Measurements from ENCODE around the gene TTC39C. TPM values are rescaled to one million over a fixed set of nuclear protein-coding genes. Genes with fewer than 3 reads are reported as not detected.

Gene TTC39C
- 25.9 TPM for polyA plus RNA-seq (2013)

DNA sequence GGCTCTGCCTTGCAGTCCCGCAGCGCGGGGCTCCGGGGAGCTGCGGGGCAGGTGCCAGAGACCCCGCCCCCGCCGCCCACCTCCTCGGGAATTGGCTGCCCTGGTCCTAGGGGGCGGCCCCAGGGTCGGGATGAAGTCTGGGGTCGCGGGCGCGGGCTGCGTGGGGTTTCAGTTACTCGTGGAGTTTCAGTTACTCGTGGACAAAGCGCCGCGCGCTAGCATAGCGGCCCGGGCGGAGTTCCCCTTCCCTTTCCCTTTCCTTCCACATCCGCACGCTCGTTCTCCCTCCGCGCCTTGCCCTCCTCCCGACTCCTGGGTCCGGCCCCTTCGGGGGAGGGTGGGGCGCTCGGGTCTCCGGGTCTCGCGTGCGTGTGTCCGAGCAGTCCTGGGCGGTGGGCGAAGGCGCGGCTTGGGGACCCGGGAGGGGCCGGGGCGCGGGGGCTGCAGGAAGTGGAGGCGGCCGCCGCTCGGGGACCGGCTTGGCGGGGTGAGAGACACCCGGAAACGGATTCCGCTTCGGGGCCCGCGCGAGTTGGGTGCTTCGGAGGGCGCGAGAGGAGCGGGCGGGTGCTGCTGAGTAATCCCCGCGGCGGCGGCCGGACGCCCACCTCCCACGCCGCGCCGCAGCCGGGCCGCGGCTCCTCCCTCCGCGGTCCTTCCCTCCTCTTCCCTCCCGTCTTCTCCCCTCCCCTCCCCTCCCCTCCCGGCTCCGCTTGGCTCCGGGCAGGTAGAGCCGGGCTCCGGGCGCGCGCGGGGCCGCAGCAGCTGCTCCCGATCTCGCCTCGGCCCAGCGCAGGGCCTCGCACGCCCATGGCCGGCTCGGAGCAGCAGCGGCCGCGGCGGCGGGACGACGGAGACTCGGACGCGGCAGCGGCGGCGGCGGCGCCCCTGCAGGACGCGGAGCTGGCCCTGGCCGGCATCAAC lies at the start of gene TTC39C:
TTC39C (plus strand) TSS at position 693 of the 924 bp plus-strand sequence; CDS start at position 811, 118 bp downstream.
- DNase-seq = peak; percentile 45 to 77 (median 62)

DNA sequence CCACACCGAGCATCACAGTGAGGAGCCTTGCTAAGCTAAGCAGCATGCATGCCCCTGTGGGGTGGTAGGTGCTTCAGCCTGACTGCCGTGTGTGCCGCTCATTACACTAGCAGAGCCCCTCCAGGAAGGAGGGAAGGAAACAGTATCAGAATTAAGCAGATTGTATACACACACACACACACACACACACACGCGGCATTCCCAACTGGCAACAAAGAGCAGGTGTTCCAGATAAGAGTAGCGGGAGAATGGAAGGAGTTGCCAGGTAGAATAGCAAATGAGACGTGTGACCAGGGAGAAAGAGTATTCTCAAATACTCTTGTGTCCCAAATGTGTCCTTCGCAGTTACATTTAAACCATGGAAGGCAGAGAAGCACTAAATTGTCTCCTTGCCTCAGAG lies 47.6 kb upstream of the TTC39C start:
- CTCF ChIA-PET = interaction anchor here (0.6 to 2.1 kb wide), 4 partner anchors 9 to 278 kb away, joined by 3 to 7 read pairs (median 4); partner anchors contain the start of gene LAMA3
- POLR2A ChIA-PET = no interaction called here
- Histone ChIP-seq H3K4me1 (ENCODE audit: control extremely low read depth in 1 of 4, control insufficient read depth in 4 of 4, insufficient read depth in 4 of 4, low read length in 3 of 4) (peaks cover 12 to 41% (median 35%) of the 10 kb centered on the region in 4 experiments), H3K9me3 (ENCODE audit: control extremely low read depth in 1 of 5, control insufficient read depth in 4 of 5, insufficient read depth in 2 of 5, low read depth in 1 of 5, low read length in 4 of 5) (no peaks in the 10 kb centered on the region), H3K27ac (ENCODE audit: insufficient read depth in 1 of 2, low read depth in 1 of 2, low read length in 2 of 2, poor library complexity in 1 of 2, severe bottlenecking in 2 of 2) (no peak overlapping the region), H3K27me3 (replicated peaks in 2 of 5; ENCODE audit: control insufficient read depth in 4 of 5, insufficient read depth in 5 of 5, low read length in 4 of 5) (no peaks in the 10 kb centered on the region), H3K4me3 (ENCODE audit: control insufficient read depth in 1 of 7, extremely low read depth in 1 of 7, insufficient read depth in 4 of 7, low read depth in 2 of 7, low read length in 6 of 7) (no peak overlapping the region), H3K36me3 (ENCODE audit: control insufficient read depth in 4 of 4, insufficient read depth in 4 of 4, low read length in 3 of 4) (no peaks in the 10 kb centered on the region)
- 89% methylated on average over 3 of the region's 8 CpGs for WGBS (ENCODE audit: insufficient coverage)
- peak in 1 of 3 donors; percentile 10 for DNase-seq

More for the DNA sequence above, at the start of gene TTC39C:
- H3K9me3 ChIP-seq (ENCODE audit: control extremely low read depth in 1 of 5, control insufficient read depth in 4 of 5, insufficient read depth in 2 of 5, low read depth in 1 of 5, low read length in 4 of 5) = no peaks in the 10 kb centered on the region
- CTCF ChIA-PET = interaction anchor here (0.6 to 3.0 kb wide), 2 partner anchors 12 to 857 kb away, joined by 3 to 7 read pairs; no protein-coding TSS in a partner anchor
- POLR2A ChIA-PET = interaction anchor here (0.8 kb wide), 1 partner anchor 100 kb away, joined by 3 read pairs; no protein-coding TSS in a partner anchor
- H3K27ac ChIP-seq (ENCODE audit: insufficient read depth in 1 of 2, low read depth in 1 of 2, low read length in 2 of 2, poor library complexity in 1 of 2, severe bottlenecking in 2 of 2) = peak within 1 kb of the TSS in 1 of 2 experiments; percentile 63
- H3K4me3 ChIP-seq (ENCODE audit: control insufficient read depth in 1 of 7, extremely low read depth in 1 of 7, insufficient read depth in 4 of 7, low read depth in 2 of 7, low read length in 6 of 7) = peak within 1 kb of the TSS; percentile 69 to 85 (median 78)
- 0% methylated on average over 68 of the region's 118 CpGs for WGBS (ENCODE audit: insufficient coverage)
- peaks cover 49 to 84% (median 65%) of the 10 kb centered on the region in 4 experiments for H3K4me1 ChIP-seq (ENCODE audit: control extremely low read depth in 1 of 4, control insufficient read depth in 4 of 4, insufficient read depth in 4 of 4, low read length in 3 of 4)
- no peaks in the 10 kb centered on the region for H3K27me3 ChIP-seq (replicated peaks in 2 of 5; ENCODE audit: control insufficient read depth in 4 of 5, insufficient read depth in 5 of 5, low read length in 4 of 5)
- H3K36me3 ChIP-seq (ENCODE audit: control insufficient read depth in 4 of 4, insufficient read depth in 4 of 4, low read length in 3 of 4) = peaks cover 0 to 6% (median 0%) of the 10 kb centered on the region in 4 experiments

DNA sequence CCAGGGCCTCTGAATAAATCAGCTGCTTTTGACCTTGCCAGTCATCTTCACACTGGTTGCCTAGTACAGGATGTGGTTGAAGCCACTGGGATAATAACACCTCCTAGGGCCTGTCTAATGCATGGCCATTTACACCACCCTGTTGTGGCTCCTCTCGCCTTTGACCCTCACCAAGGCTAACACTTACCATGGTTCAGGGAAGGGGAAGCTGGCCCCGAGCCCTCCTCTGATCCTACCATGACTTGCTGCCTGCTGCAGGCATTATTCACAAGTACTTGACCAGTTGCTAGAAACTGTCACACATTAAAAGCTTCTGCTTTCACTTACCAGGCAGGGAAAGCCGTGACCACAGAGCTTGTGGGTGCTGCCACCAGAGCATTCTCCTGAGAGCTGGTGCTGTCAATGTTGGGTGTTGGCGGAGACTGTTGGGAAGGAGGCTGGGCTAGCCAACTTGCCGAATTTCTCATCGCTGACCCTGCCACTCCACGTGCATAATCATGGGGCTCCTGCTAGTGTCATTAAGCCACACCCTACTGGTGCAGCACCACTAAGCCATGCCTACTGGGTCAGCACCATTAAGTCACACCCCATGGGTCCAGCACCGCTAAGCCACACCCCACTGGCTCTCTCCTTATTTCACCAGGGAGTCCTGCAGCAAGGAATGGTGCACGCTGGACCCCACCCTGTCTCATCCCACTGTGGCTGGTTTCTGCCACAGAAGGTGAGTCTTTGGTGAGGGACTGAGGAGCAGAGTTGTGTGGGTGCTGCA lies 47.0 kb upstream of the TTC39C start:
- ChIA-PET CTCF (interaction anchor here (0.9 to 2.1 kb wide), 3 partner anchors 8 to 120 kb away, joined by 3 to 7 read pairs (median 4); no protein-coding TSS in a partner anchor), POLR2A (no interaction called here)
- Histone ChIP-seq H3K27ac (ENCODE audit: insufficient read depth in 1 of 2, low read depth in 1 of 2, low read length in 2 of 2, poor library complexity in 1 of 2, severe bottlenecking in 2 of 2) (no peak overlapping the region), H3K4me1 (ENCODE audit: control extremely low read depth in 1 of 4, control insufficient read depth in 4 of 4, insufficient read depth in 4 of 4, low read length in 3 of 4) (peaks cover 12 to 41% (median 35%) of the 10 kb centered on the region in 4 experiments), H3K36me3 (ENCODE audit: control insufficient read depth in 4 of 4, insufficient read depth in 4 of 4, low read length in 3 of 4) (no peaks in the 10 kb centered on the region), H3K9me3 (ENCODE audit: control extremely low read depth in 1 of 5, control insufficient read depth in 4 of 5, insufficient read depth in 2 of 5, low read depth in 1 of 5, low read length in 4 of 5) (no peaks in the 10 kb centered on the region), H3K4me3 (ENCODE audit: control insufficient read depth in 1 of 7, extremely low read depth in 1 of 7, insufficient read depth in 4 of 7, low read depth in 2 of 7, low read length in 6 of 7) (peak overlapping the region in 1 of 7 experiments; percentile 19), H3K27me3 (replicated peaks in 2 of 5; ENCODE audit: control insufficient read depth in 4 of 5, insufficient read depth in 5 of 5, low read length in 4 of 5) (no peaks in the 10 kb centered on the region)
- peak; percentile 19 to 81 (median 68) for DNase-seq
- WGBS (ENCODE audit: insufficient coverage) = 57% methylated on average over 8 of the region's 9 CpGs

DNA sequence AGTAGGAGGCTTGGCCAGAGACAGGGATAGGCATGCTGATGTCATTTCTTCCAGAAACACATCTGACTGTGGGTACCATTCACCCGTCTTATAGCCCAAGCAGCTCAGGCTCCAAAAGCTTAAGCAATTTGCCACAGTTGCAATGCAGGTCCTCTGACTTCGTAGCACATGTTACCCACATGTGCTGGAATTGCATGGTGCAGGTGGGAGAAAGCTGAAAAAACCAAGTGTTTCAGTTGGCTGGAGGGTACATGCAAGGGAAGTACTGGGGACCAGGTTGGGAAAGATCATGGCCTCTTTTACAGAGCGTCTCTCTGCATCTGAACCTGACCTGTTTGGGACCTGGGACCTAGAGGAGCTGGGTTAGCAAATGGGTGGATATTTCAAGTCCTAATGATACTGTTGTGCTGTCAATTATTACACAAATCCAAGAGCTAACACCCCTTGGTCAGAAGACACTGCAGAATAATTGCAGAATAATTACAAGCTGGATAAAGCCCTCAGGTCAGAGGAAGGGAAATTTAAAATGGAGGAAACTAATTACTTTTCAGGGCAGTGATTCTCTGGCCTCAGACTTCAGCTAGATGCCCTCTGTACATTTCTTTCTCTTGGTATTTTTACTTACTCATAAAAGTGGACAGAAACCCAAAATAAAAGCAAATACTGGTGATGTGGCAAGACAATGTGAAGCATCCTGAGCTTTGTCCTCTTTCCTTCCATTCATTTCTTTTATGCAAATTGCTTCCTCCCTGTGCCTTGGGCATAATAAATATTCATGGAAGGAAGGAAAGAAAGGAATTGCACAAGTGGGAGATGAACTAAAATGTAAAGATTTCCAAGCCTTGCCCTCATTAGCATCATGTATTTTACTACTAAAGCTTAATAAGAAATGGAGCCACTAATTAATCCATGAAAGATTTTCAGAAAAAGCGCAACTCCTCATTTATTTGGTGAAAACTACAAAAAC lies 45.6 kb upstream of the TTC39C start:
- H3K4me1 ChIP-seq (ENCODE audit: control extremely low read depth in 1 of 4, control insufficient read depth in 4 of 4, insufficient read depth in 4 of 4, low read length in 3 of 4) = peaks cover 12 to 41% (median 35%) of the 10 kb centered on the region in 4 experiments
- no peak overlapping the region for H3K27ac ChIP-seq (ENCODE audit: insufficient read depth in 1 of 2, low read depth in 1 of 2, low read length in 2 of 2, poor library complexity in 1 of 2, severe bottlenecking in 2 of 2)
- no peaks in the 10 kb centered on the region for H3K9me3 ChIP-seq (ENCODE audit: control extremely low read depth in 1 of 5, control insufficient read depth in 4 of 5, insufficient read depth in 2 of 5, low read depth in 1 of 5, low read length in 4 of 5)
- H3K36me3 ChIP-seq (ENCODE audit: control insufficient read depth in 4 of 4, insufficient read depth in 4 of 4, low read length in 3 of 4) = no peaks in the 10 kb centered on the region
- no peaks in the 10 kb centered on the region for H3K27me3 ChIP-seq (replicated peaks in 2 of 5; ENCODE audit: control insufficient read depth in 4 of 5, insufficient read depth in 5 of 5, low read length in 4 of 5)
- CTCF ChIA-PET = interaction anchor here (0.7 to 2.1 kb wide), 4 partner anchors 9 to 124 kb away, joined by 3 to 7 read pairs (median 3); no protein-coding TSS in a partner anchor
- POLR2A ChIA-PET = no interaction called here
- DNase-seq = no peak
- H3K4me3 ChIP-seq (ENCODE audit: control insufficient read depth in 1 of 7, extremely low read depth in 1 of 7, insufficient read depth in 4 of 7, low read depth in 2 of 7, low read length in 6 of 7) = no peak overlapping the region
- WGBS (ENCODE audit: insufficient coverage) = 94% methylated on average over 3 of the region's 4 CpGs

DNA sequence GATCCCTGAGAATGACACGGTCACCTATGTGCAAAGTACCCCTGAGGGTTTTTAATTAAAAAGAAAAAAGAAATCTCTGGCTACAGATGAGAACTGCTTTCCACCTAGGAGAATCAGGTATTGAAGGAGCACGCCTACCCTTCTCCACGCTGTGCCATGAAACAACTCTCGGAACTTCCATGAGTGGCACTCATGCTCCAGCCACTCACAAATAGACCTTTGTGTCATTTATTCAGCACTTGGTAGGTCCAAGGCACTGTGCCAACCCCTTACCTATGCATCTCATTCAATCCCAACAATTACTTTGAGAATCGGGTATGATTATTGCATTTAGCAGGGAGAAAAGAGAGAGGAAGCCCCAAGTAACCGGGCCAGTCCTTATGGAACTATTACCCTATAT lies 44.9 kb upstream of the TTC39C start:
- H3K4me1 ChIP-seq (ENCODE audit: control extremely low read depth in 1 of 4, control insufficient read depth in 4 of 4, insufficient read depth in 4 of 4, low read length in 3 of 4) = peaks cover 12 to 41% (median 35%) of the 10 kb centered on the region in 4 experiments

More for the DNA sequence above, 44.9 kb upstream of the TTC39C start:
- Histone ChIP-seq H3K9me3 (ENCODE audit: control extremely low read depth in 1 of 5, control insufficient read depth in 4 of 5, insufficient read depth in 2 of 5, low read depth in 1 of 5, low read length in 4 of 5) (no peaks in the 10 kb centered on the region), H3K4me3 (ENCODE audit: control insufficient read depth in 1 of 7, extremely low read depth in 1 of 7, insufficient read depth in 4 of 7, low read depth in 2 of 7, low read length in 6 of 7) (no peak overlapping the region), H3K27ac (ENCODE audit: insufficient read depth in 1 of 2, low read depth in 1 of 2, low read length in 2 of 2, poor library complexity in 1 of 2, severe bottlenecking in 2 of 2) (no peak overlapping the region), H3K36me3 (ENCODE audit: control insufficient read depth in 4 of 4, insufficient read depth in 4 of 4, low read length in 3 of 4) (no peaks in the 10 kb centered on the region), H3K27me3 (replicated peaks in 2 of 5; ENCODE audit: control insufficient read depth in 4 of 5, insufficient read depth in 5 of 5, low read length in 4 of 5) (no peaks in the 10 kb centered on the region)
- 98% methylated on average over 5 of the region's 6 CpGs for WGBS (ENCODE audit: insufficient coverage)
- ChIA-PET CTCF (no interaction called here), POLR2A (no interaction called here)
- DNase-seq = no peak

Data from common myeloid progenitor, CD34-positive (primary cell).